Esophagus squamous epithelium (tissue), 5 donors: ENCODE measurements around the gene ARID3A. TPM values are rescaled to one million over a fixed set of nuclear protein-coding genes. Genes with fewer than 3 reads are reported as not detected.

Experiments
- DNase-seq: peaks from one replicate; lab custom pipeline; 2025; lab: John Stamatoyannopoulos, UW
- H3K27ac ChIP-seq, 4 donors: fragments of 200-600 bp; sonication (generic); one replicate each; pipeline ENCODE4 v1.5.1; 2016 to 2019; ENCODE audit warnings: mild to moderate bottlenecking in 1 of 4
- H3K27me3 ChIP-seq, 4 donors: fragments of 200-600 bp; sonication (generic); 1 replicate in 3 of 4; 2 replicates in 1 of 4; pipeline versions ENCODE4 v1.5.1 to v1.6.0; 2017 to 2021; ENCODE audit warnings: antibody characterized with exemption in 1 of 4
- H3K36me3 ChIP-seq, 3 donors: fragments of 200-600 bp; sonication (generic); one replicate each; pipeline ENCODE4 v1.5.1; 2016 to 2019
- H3K4me1 ChIP-seq, 3 donors: fragments of 200-600 bp; sonication (generic); one replicate each; pipeline ENCODE4 v1.5.1; 2017 to 2019
- H3K4me3 ChIP-seq, 4 donors: fragments of 200-600 bp; sonication (generic); 1 replicate in 3 of 4; 2 replicates in 1 of 4; pipeline ENCODE4 v1.5.1; 2016 to 2019; ENCODE audit warnings: mild to moderate bottlenecking in 2 of 4, moderate library complexity in 1 of 4
- H3K9me3 ChIP-seq, 3 donors: fragments of 200-600 bp; sonication (generic); one replicate each; pipeline ENCODE4 v1.5.1; 2016 to 2019
- CTCF ChIP-seq, 6 experiments: fragments of 450-650 bp in 4 of 6; fragments of 200-600 bp in 2 of 6; sonication (generic) in 2 of 6; IDR thresholded peaks; one replicate each; pipeline ENCODE4 v1.5.1; 2016 to 2019; ENCODE audit warnings: antibody characterized with exemption in 6 of 6, mild to moderate bottlenecking in 4 of 6, moderate library complexity in 4 of 6
- POLR2A ChIP-seq, 4 donors: fragments of 450-650 bp; IDR thresholded peaks; one replicate each; pipeline ENCODE4 v1.6.1; 2017; ENCODE audit warnings: antibody characterized with exemption in 4 of 4, mild to moderate bottlenecking in 4 of 4, moderate library complexity in 3 of 4
- WGBS, 2 donors: methylation state at CpG; one replicate each; pipeline ENCODE4 v1.1.5; 2018; 5-methylcytosine and 5-hydroxymethylcytosine counted together
- intact Hi-C: fragments of 100-400 bp; cut with DNase I; formaldehyde crosslinking; loops from one replicate; pipeline ENCODE4 v1.15.0; 2022
- total RNA-seq, 4 donors: library from RNA; depleted of rRNA; stranded (reverse); fragments of >200 nt; gene quantifications; one replicate each; pipeline ENCODE4 v1.1.0, GENCODE V29; 2016
- donor health status: DM: yes; HTN: yes; CAD: no.

Gene ARID3A
- total RNA-seq, 4 donors from 2014 or later, result 3.0 to 6.6 (median 4.7) TPM

DNA sequence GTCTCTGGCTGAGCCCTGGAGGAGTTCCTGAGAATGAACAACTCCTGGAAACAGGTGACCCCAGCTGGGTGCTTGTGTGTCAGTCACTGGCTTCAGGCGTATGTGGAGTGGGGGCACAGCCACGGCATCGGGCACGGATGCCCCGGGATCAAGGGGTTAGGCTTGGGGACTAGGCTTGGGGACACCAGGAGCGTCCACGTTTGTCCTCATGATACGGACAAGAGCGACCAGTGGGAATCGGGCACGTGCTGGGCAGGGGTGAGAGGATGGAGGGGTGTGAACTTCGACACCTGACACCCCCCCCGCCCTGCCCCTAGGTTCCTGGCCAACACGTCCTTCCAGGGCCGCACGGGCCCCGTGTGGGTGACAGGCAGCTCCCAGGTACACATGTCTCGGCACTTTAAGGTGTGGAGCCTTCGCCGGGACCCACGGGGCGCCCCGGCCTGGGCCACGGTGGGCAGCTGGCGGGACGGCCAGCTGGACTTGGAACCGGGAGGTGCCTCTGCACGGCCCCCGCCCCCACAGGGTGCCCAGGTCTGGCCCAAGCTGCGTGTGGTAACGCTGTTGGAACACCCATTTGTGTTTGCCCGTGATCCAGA, 78.5 kb downstream of the ARID3A start:
- 54 to 67% methylated on average over 9 to 12 of the region's 32 CpGs for WGBS, 2 donors
- intact Hi-C loops, result no loop called here
- peaks cover 10 to 26% (median 19%) of the 10 kb centered on the region in 3 donors for H3K4me1 ChIP-seq
- H3K4me3 ChIP-seq, result no peak overlapping the region
- peaks cover 7 to 56% (median 13%) of the 10 kb centered on the region in 4 donors for H3K27me3 ChIP-seq
- H3K36me3 ChIP-seq, result peaks cover 0 to 12% (median 4%) of the 10 kb centered on the region in 3 donors
- TF ChIP-seq CTCF (IDR thresholded peaks at IDR 0.05), result no peak
- TF ChIP-seq POLR2A (IDR thresholded peaks at IDR 0.05), result no peak
- no peak overlapping the region for H3K27ac ChIP-seq
- no peaks in the 10 kb centered on the region for H3K9me3 ChIP-seq
- no peak for DNase-seq

DNA sequence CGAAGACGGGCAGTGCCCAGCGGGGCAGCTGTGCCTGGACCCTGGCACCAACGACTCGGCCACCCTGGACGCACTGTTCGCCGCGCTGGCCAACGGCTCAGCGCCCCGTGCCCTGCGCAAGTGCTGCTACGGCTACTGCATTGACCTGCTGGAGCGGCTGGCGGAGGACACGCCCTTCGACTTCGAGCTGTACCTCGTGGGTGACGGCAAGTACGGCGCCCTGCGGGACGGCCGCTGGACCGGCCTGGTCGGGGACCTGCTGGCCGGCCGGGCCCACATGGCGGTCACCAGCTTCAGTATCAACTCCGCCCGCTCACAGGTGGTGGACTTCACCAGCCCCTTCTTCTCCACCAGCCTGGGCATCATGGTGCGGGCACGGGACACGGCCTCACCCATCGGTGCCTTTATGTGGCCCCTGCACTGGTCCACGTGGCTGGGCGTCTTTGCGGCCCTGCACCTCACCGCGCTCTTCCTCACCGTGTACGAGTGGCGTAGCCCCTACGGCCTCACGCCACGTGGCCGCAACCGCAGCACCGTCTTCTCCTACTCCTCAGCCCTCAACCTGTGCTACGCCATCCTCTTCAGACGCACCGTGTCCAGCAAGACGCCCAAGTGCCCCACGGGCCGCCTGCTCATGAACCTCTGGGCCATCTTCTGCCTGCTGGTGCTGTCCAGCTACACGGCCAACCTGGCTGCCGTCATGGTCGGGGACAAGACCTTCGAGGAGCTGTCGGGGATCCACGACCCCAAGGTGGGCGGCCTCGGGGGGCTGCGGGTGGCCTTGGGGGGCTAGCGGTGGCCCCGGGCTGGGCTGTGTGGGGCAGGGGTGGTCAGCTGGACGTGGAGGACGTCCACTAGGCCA, 79.2 kb downstream of the ARID3A start:
- H3K4me1 ChIP-seq, result peaks cover 10 to 31% (median 19%) of the 10 kb centered on the region in 3 donors
- 79 to 86% methylated on average over 19 to 27 of the region's 70 CpGs for WGBS, 2 donors
- intact Hi-C loops, result no loop called here
- no peak for DNase-seq
- peaks cover 4 to 20% (median 10%) of the 10 kb centered on the region in 3 donors for H3K36me3 ChIP-seq
- no peaks in the 10 kb centered on the region for H3K9me3 ChIP-seq
- H3K27me3 ChIP-seq, result peaks cover 5 to 48% (median 11%) of the 10 kb centered on the region in 4 donors
- H3K4me3 ChIP-seq, result no peak overlapping the region
- H3K27ac ChIP-seq, result no peak overlapping the region
- TF ChIP-seq POLR2A (IDR thresholded peaks at IDR 0.05) (no peak), CTCF (IDR thresholded peaks at IDR 0.05) (no peak)

DNA sequence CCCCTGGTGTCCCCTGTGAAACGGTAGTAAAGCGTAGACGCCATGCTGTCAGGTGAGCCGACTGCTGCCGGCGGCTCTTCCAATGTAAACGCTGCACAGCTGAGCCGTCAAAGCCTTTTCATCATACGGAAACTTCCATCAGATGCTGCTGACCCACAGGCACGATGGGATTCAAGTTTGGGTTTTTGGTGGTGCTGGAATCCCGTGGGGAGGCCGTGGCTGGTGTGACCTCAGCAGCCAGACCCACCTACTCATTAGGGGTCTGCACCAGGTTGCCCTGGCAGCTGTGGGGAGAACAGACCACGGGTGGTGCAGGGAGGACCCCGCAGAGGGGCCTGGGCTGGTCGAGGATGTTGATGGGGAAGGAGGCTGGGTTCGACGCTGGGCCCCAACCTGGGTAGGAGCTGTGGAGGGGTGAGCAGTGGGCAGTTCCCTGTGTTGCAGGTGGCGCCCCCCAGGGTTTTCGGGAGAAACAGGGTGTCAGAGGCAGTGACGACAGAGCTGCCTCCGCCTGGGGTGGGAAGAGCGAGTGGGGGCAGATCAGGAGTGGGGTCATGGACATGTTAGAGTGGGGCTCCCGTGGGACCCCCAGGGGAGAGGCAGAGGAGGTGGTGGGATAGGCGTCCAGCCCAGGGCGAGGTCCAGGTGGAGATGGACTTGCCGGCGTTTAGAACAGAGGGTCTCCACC, 81.0 kb downstream of the ARID3A start:
- intact Hi-C loops, result no loop called here
- no peak for DNase-seq
- Histone ChIP-seq H3K27ac (no peak overlapping the region), H3K4me1 (peaks cover under 1 to 18% (median under 1%) of the 10 kb centered on the region in 3 donors), H3K27me3 (peaks cover 0 to 30% (median under 1%) of the 10 kb centered on the region in 4 donors), H3K9me3 (no peaks in the 10 kb centered on the region), H3K4me3 (no peak overlapping the region), H3K36me3 (peaks cover 19 to 38% (median 29%) of the 10 kb centered on the region in 3 donors)
- 67 to 77% methylated on average over 17 to 18 of the region's 27 CpGs for WGBS, 2 donors
- TF ChIP-seq POLR2A (IDR thresholded peaks at IDR 0.05), result no peak
- no peak for TF ChIP-seq CTCF (IDR thresholded peaks at IDR 0.05)

- no peak for TF ChIP-seq POLR2A (IDR thresholded peaks at IDR 0.05)
- peaks cover 27 to 46% (median 36%) of the 10 kb centered on the region in 3 donors for H3K36me3 ChIP-seq
- intact Hi-C loops, result no loop called here
- WGBS, 2 donors, result 90% methylated on average over 8 to 17 of the region's 73 CpGs
- DNase-seq, result no peak
- no peak overlapping the region for H3K4me3 ChIP-seq
- H3K9me3 ChIP-seq, result no peaks in the 10 kb centered on the region
- H3K27me3 ChIP-seq, result peaks cover 0 to 23% (median 0%) of the 10 kb centered on the region in 4 donors
- peaks cover 0 to 17% (median 0%) of the 10 kb centered on the region in 3 donors for H3K4me1 ChIP-seq
- H3K27ac ChIP-seq, result no peak overlapping the region
These were observed 81.8 kb downstream of the ARID3A start for GRCh38 chr19:1007399-1008251.
